Measurements from ENCODE around the gene C11orf52. TPM values are rescaled to one million over a fixed set of nuclear protein-coding genes. Genes with fewer than 3 reads are reported as not detected.

The C11orf52 gene
- total and polyA plus RNA-seq, 2 of the 13 experiments (the other 11 are each of a cell fraction or from before 2014, with no cell fraction given), result 7.4 to 11.0 TPM

DNA sequence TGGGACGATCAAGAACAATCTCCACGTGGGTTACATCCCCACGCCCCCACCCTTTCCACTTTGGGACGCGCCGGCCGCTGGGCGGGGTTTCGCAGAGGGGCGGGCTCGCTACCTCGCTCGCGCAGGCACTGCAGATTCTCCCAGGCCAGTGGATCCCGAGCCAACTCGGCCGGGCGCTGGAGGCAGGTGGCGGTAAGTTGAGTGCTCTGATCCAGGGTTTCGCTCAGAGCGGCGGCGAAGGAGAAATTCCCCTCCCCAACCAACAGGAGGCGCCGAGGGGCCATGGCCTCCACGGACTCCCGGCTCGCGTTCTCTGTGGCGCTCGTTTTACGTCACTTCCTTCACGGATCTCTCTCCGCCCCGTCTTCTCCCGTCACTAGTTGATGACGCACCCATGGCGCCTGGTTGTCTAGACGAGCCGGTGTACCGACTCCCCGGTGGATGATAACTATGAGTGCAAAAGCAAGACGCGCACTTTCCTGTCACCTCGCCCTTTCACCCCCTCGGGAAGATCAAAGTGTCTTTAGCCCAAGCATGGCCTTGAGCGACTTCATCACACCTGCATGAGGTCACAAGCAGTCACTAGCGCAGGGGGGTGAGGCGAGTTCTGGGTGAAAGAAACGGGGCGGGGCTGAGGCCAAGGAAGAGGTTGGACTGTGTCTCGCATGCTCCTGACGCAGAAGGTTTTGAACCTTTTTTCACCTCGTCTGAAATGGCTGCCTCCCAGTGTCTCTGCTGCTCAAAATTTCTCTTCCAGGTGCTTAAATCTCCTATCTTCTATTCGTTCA lies 39.7 kb upstream of the C11orf52 start, which contains the start of the genes CFAP68 and FDXACB1 (continued):
- TF ChIP-seq ZNF24 (IDR thresholded peaks at IDR 0.05), result no peak
- TF ChIP-seq NFIC (IDR thresholded peaks at IDR 0.05; ENCODE audit: low read length), result no peak
- TF ChIP-seq NRL (CRISPR knock-in tag; IDR thresholded peaks at IDR 0.05; ENCODE audit: borderline replicate concordance), result peak; percentile 22; the same call in 1 of the 2 replicates
- peak; percentile 45; the same call in 1 of the 2 replicates for TF ChIP-seq AHR (CRISPR knock-in tag; IDR thresholded peaks at IDR 0.05)
- TF ChIP-seq CC2D1A (CRISPR knock-in tag; IDR thresholded peaks at IDR 0.05), result no peak
- TF ChIP-seq AGO2 (optimal IDR thresholded peaks at IDR 0.05; ENCODE audit: low read depth, low read length), result no peak
- no peak for TF ChIP-seq ZNF550 (CRISPR knock-in tag; IDR thresholded peaks at IDR 0.05; ENCODE audit: borderline replicate concordance)
- no peak for TF ChIP-seq SRSF1 (optimal IDR thresholded peaks at IDR 0.05; ENCODE audit: low read depth, low read length)
- no peak for TF ChIP-seq ZNF879 (CRISPR knock-in tag; IDR thresholded peaks at IDR 0.05)
- TF ChIP-seq, protein P1, sequence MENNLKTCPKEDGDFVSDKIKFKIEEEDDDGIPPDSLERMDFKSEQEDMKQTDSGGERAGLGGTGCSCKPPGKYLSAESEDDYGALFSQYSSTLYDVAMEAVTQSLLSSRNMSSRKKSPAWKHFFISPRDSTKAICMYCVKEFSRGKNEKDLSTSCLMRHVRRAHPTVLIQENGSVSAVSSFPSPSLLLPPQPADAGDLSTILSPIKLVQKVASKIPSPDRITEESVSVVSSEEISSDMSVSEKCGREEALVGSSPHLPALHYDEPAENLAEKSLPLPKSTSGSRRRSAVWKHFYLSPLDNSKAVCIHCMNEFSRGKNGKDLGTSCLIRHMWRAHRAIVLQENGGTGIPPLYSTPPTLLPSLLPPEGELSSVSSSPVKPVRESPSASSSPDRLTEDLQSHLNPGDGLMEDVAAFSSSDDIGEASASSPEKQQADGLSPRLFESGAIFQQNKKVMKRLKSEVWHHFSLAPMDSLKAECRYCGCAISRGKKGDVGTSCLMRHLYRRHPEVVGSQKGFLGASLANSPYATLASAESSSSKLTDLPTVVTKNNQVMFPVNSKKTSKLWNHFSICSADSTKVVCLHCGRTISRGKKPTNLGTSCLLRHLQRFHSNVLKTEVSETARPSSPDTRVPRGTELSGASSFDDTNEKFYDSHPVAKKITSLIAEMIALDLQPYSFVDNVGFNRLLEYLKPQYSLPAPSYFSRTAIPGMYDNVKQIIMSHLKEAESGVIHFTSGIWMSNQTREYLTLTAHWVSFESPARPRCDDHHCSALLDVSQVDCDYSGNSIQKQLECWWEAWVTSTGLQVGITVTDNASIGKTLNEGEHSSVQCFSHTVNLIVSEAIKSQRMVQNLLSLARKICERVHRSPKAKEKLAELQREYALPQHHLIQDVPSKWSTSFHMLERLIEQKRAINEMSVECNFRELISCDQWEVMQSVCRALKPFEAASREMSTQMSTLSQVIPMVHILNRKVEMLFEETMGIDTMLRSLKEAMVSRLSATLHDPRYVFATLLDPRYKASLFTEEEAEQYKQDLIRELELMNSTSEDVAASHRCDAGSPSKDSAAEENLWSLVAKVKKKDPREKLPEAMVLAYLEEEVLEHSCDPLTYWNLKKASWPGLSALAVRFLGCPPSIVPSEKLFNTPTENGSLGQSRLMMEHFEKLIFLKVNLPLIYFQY (CRISPR knock-in tag; IDR thresholded peaks at IDR 0.05; ENCODE audit: borderline replicate concordance), result no peak
- peak; percentile 46; the same call in 1 of the 2 replicates for TF ChIP-seq ZNF264 (CRISPR knock-in tag; IDR thresholded peaks at IDR 0.05)
- TF ChIP-seq ZSCAN21 (CRISPR knock-in tag; IDR thresholded peaks at IDR 0.05; ENCODE audit: borderline replicate concordance), result peak; percentile 48; the same call in 1 of the 2 replicates
- 0 out of 2 replicates have a peak, but pooled peaks have one; percentile 37 for TF ChIP-seq ARHGAP35 (CRISPR knock-in tag; IDR thresholded peaks at IDR 0.05; ENCODE audit: borderline replicate concordance)
- TF ChIP-seq, protein P2, sequence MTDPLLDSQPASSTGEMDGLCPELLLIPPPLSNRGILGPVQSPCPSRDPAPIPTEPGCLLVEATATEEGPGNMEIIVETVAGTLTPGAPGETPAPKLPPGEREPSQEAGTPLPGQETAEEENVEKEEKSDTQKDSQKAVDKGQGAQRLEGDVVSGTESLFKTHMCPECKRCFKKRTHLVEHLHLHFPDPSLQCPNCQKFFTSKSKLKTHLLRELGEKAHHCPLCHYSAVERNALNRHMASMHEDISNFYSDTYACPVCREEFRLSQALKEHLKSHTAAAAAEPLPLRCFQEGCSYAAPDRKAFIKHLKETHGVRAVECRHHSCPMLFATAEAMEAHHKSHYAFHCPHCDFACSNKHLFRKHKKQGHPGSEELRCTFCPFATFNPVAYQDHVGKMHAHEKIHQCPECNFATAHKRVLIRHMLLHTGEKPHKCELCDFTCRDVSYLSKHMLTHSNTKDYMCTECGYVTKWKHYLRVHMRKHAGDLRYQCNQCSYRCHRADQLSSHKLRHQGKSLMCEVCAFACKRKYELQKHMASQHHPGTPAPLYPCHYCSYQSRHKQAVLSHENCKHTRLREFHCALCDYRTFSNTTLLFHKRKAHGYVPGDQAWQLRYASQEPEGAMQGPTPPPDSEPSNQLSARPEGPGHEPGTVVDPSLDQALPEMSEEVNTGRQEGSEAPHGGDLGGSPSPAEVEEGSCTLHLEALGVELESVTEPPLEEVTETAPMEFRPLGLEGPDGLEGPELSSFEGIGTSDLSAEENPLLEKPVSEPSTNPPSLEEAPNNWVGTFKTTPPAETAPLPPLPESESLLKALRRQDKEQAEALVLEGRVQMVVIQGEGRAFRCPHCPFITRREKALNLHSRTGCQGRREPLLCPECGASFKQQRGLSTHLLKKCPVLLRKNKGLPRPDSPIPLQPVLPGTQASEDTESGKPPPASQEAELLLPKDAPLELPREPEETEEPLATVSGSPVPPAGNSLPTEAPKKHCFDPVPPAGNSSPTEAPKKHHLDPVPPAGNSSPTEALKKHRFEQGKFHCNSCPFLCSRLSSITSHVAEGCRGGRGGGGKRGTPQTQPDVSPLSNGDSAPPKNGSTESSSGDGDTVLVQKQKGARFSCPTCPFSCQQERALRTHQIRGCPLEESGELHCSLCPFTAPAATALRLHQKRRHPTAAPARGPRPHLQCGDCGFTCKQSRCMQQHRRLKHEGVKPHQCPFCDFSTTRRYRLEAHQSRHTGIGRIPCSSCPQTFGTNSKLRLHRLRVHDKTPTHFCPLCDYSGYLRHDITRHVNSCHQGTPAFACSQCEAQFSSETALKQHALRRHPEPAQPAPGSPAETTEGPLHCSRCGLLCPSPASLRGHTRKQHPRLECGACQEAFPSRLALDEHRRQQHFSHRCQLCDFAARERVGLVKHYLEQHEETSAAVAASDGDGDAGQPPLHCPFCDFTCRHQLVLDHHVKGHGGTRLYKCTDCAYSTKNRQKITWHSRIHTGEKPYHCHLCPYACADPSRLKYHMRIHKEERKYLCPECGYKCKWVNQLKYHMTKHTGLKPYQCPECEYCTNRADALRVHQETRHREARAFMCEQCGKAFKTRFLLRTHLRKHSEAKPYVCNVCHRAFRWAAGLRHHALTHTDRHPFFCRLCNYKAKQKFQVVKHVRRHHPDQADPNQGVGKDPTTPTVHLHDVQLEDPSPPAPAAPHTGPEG (CRISPR knock-in tag; IDR thresholded peaks at IDR 0.05), result peak; percentile 67; the same call in 1 of the 2 replicates
- TF ChIP-seq, protein P3, sequence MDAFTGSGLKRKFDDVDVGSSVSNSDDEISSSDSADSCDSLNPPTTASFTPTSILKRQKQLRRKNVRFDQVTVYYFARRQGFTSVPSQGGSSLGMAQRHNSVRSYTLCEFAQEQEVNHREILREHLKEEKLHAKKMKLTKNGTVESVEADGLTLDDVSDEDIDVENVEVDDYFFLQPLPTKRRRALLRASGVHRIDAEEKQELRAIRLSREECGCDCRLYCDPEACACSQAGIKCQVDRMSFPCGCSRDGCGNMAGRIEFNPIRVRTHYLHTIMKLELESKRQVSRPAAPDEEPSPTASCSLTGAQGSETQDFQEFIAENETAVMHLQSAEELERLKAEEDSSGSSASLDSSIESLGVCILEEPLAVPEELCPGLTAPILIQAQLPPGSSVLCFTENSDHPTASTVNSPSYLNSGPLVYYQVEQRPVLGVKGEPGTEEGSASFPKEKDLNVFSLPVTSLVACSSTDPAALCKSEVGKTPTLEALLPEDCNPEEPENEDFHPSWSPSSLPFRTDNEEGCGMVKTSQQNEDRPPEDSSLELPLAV (CRISPR knock-in tag; conservative IDR thresholded peaks at IDR 0.05; ENCODE audit: low read depth), result no peak
